K562 (cell line): ENCODE results near the gene TOMT. TPM values are rescaled to one million over a fixed set of nuclear protein-coding genes. Genes with fewer than 3 reads are reported as not detected.

Experiments
- ATAC-seq: fragments of 200-7000 bp; cut with Tn5 transposase; 3 replicates; pipeline ENCODE4 v1.9.1; 2020; ENCODE audit warnings: moderate library complexity
- BruUV-seq: library from RNA; stranded (reverse); fragments of 400-500 nt; replicated peaks from 2 replicates; lab custom pipeline; 2021; lab: Mats Ljungman, UMichigan
- CTCF ChIA-PET: fragments of 300-600 bp; formaldehyde crosslinking; extraction: SDS; loops from one replicate; lab custom pipeline; 2021; ENCODE audit warnings: low intra/inter-chr PET ratio; lab: Yijun Ruan, JAX
- POLR2A ChIA-PET: fragments of 300-600, 350-650 bp; sonication (Branson Sonifier 250); formaldehyde crosslinking; extraction: SDS; loops from one replicate; lab custom pipeline; 2021; ENCODE audit warnings: antibody characterized with exemption, inconsistent platforms; lab: Yijun Ruan, JAX
- DNase-seq, 4 experiments: peaks; one replicate each; pipeline versions ENCODE4 v3.0.0 to v3.0.0-alpha.2; 2011 to 2018; ENCODE audit warnings: low spot score in 3 of 4, mixed read lengths in 3 of 4; ENCODE audit errors: extremely low read depth in 1 of 4
- FAIRE-seq: peaks from 2 replicates; lab custom pipeline; 2011; peaks lifted over from hg19 to GRCh38; lab: Jason Lieb, UNC
- H2AFZ ChIP-seq: 2 replicates; pipeline ENCODE4 v1.6.0; 2011; ENCODE audit warnings: low read depth, low read length, control low read depth, inconsistent platforms
- H3K27ac ChIP-seq: fragments of 200-600 bp; 3 replicates; pipeline ENCODE4 v1.8.0; 2011; ENCODE audit warnings: low read depth, mild to moderate bottlenecking, control low read depth, inconsistent platforms, low read length, moderate library complexity, mixed read lengths; ENCODE audit errors: extremely low read depth
- H3K27me3 ChIP-seq, 2 experiments: fragments of 300-600 bp in 1 of 2; 2 replicates in 1 of 2; 3 replicates in 1 of 2; pipeline versions ENCODE4 v1.6.0 to v1.8.0; 2011; ENCODE audit warnings: inconsistent platforms in 2 of 2, low read length in 2 of 2, mild to moderate bottlenecking in 1 of 2, mixed read lengths in 1 of 2, moderate library complexity in 1 of 2; ENCODE audit not compliant: control insufficient read depth in 2 of 2, insufficient read depth in 2 of 2
- H3K36me3 ChIP-seq: fragments of 300-600 bp; 3 replicates; pipeline ENCODE4 v1.8.0; 2011; ENCODE audit warnings: mild to moderate bottlenecking, low read length, inconsistent platforms; ENCODE audit not compliant: control insufficient read depth, insufficient read depth
- H3K4me1 ChIP-seq, 2 experiments: fragments of 200-600 bp in 1 of 2; replicated peaks in 1 of 2; 2 replicates in 1 of 2; 3 replicates in 1 of 2; pipeline versions ENCODE4 v1.5.1 to v1.8.0; 2011; ENCODE audit warnings: inconsistent platforms in 2 of 2, low read length in 2 of 2, mild to moderate bottlenecking in 1 of 2, mixed read lengths in 1 of 2, moderate library complexity in 1 of 2; ENCODE audit not compliant: control insufficient read depth in 2 of 2, insufficient read depth in 2 of 2
- H3K4me2 ChIP-seq: 2 replicates; pipeline ENCODE4 v1.6.1; 2011; ENCODE audit warnings: low read length, control low read depth, inconsistent platforms, mixed read lengths; ENCODE audit not compliant: insufficient read depth
- H3K4me3 ChIP-seq: fragments of 200-600 bp; sonication (generic), shearing (Covaris generic); 2 replicates; pipeline ENCODE4 v1.5.1; 2016; ENCODE audit warnings: control low read depth, inconsistent platforms
- H3K79me2 ChIP-seq: fragments of 200-600 bp; 3 replicates; pipeline ENCODE4 v1.8.0; 2011; ENCODE audit warnings: low read length, inconsistent platforms; ENCODE audit not compliant: control insufficient read depth, insufficient read depth
- H3K9ac ChIP-seq, 2 experiments: 2 replicates each; pipeline versions ENCODE4 v1.6.0 to v1.6.1; 2011; ENCODE audit warnings: low read depth in 2 of 2, low read length in 2 of 2, control low read depth in 1 of 2, inconsistent platforms in 1 of 2, mild to moderate bottlenecking in 1 of 2, mixed read lengths in 1 of 2; ENCODE audit not compliant: insufficient read depth in 1 of 2
- H3K9me1 ChIP-seq: one replicate; pipeline ENCODE4 v1.6.0; 2011; ENCODE audit warnings: inconsistent platforms, mild to moderate bottlenecking, low read length, moderate library complexity; ENCODE audit not compliant: control insufficient read depth, insufficient read depth
- H3K9me3 ChIP-seq: replicated peaks from 2 replicates; pipeline ENCODE4 v1.5.1; 2011; ENCODE audit warnings: low read depth, low read length, inconsistent platforms; ENCODE audit not compliant: control insufficient read depth, insufficient read depth
- H4K20me1 ChIP-seq: replicated peaks from 2 replicates; pipeline ENCODE4 v1.6.1; 2011; ENCODE audit warnings: low read length, inconsistent platforms, mixed read lengths; ENCODE audit not compliant: control insufficient read depth, insufficient read depth
- BHLHE40 ChIP-seq: IDR thresholded peaks from 2 replicates; pipeline ENCODE4 v1.6.1; 2011; ENCODE audit warnings: low read length, improper control_type of control experiment
- FOSL1 ChIP-seq: fragments of 200-800 bp; sonication (Bioruptor generic); conservative IDR thresholded peaks from 2 replicates; pipeline ENCODE4 v1.6.1; 2016; ENCODE audit warnings: missing genetic modification characterization, missing compliant biosample characterization
- JUND ChIP-seq, 2 experiments: IDR thresholded peaks; 2 replicates in 1 of 2; 3 replicates in 1 of 2; pipeline ENCODE4 v1.6.1; 2011; ENCODE audit warnings: borderline replicate concordance in 2 of 2, low read depth in 2 of 2, low read length in 2 of 2, improper control_type of control experiment in 1 of 2, missing biosample characterization in 1 of 2, missing genetic modification characterization in 1 of 2, missing genetic modification reagents in 1 of 2
- MTF1 ChIP-seq: fragments of 250-450 bp; sonication (Bioruptor Pico); IDR thresholded peaks from 2 replicates; pipeline ENCODE4 v1.9.0; 2021; ENCODE audit warnings: moderate library complexity, mild to moderate bottlenecking, inconsistent platforms, borderline replicate concordance
- NBN ChIP-seq: fragments of 450-650 bp; IDR thresholded peaks from 2 replicates; pipeline ENCODE4 v1.6.1; 2016; ENCODE audit warnings: low read depth, mild to moderate bottlenecking
- NFE2 ChIP-seq: IDR thresholded peaks from 2 replicates; pipeline ENCODE4 v1.6.1; 2014; ENCODE audit warnings: antibody characterized with exemption, low read depth
- NFXL1 ChIP-seq: fragments of 450-650 bp; formaldehyde crosslinking; IDR thresholded peaks from 2 replicates; pipeline ENCODE4 v1.4.0; 2021; ENCODE audit warnings: mild to moderate bottlenecking
- PML ChIP-seq: IDR thresholded peaks from 2 replicates; pipeline ENCODE4 v1.6.1; 2012; ENCODE audit warnings: low read length, inconsistent platforms
- RUNX1 ChIP-seq: sonication (generic); IDR thresholded peaks from 2 replicates; pipeline ENCODE4 v1.6.1; 2016; ENCODE audit warnings: antibody characterized with exemption, low read depth
- SAFB2 ChIP-seq: fragments of 200-400 bp; formaldehyde crosslinking; IDR thresholded peaks from 2 replicates; pipeline ENCODE4 v1.6.1; 2018; ENCODE audit warnings: borderline replicate concordance, low read length, low read depth, moderate library complexity; ENCODE audit not compliant: severe bottlenecking
- SMAD4 ChIP-seq: fragments of 250-450 bp; sonication (Bioruptor Pico); conservative IDR thresholded peaks from 2 replicates; pipeline ENCODE4 v1.8.0; 2021; ENCODE audit warnings: inconsistent platforms, mild to moderate bottlenecking, moderate library complexity
- SMC3 ChIP-seq: conservative IDR thresholded peaks from 2 replicates; pipeline ENCODE4 v1.6.1; 2011; ENCODE audit warnings: low read depth, low read length, improper control_type of control experiment; ENCODE audit not compliant: insufficient read depth
- ZBTB49 ChIP-seq: sonication (generic); formaldehyde crosslinking; IDR thresholded peaks from 2 replicates; pipeline ENCODE4 v1.8.0; 2022; ENCODE audit warnings: missing genetic modification reagents, mild to moderate bottlenecking, borderline replicate concordance
- ZNF212 ChIP-seq: fragments of 450-650 bp; formaldehyde crosslinking; IDR thresholded peaks from 2 replicates; pipeline ENCODE4 v1.4.0; 2020; ENCODE audit warnings: mild to moderate bottlenecking
- ZNF239 ChIP-seq: fragments of 250-450 bp; sonication (Bioruptor Pico); IDR thresholded peaks from 2 replicates; pipeline ENCODE4 v1.4.0; 2020; ENCODE audit warnings: mild to moderate bottlenecking
- ZNF316 ChIP-seq: fragments of 450-650 bp; IDR thresholded peaks from 2 replicates; pipeline ENCODE4 v1.6.1; 2016
- ZNF324 ChIP-seq: fragments of 250-450 bp; sonication (Bioruptor Pico); IDR thresholded peaks from 2 replicates; pipeline ENCODE4 v1.4.0; 2020; ENCODE audit warnings: mild to moderate bottlenecking
- ZNF507 ChIP-seq: conservative IDR thresholded peaks from 2 replicates; pipeline ENCODE4 v1.6.1; 2017; ENCODE audit warnings: missing genetic modification characterization, missing compliant biosample characterization
- ZNF766 ChIP-seq: fragments of 200-800 bp; sonication (Bioruptor generic); conservative IDR thresholded peaks from 2 replicates; pipeline ENCODE4 v1.6.1; 2016; ENCODE audit warnings: missing genetic modification characterization, missing compliant biosample characterization
- WGBS: fragments of 100-300 bp; shearing (Covaris generic); methylation state at CpG from one replicate; pipeline ENCODE4 v1.1.6; 2016; ENCODE audit warnings: low coverage, mixed read lengths; ENCODE audit not compliant: insufficient coverage; ENCODE audit errors: missing lambda C conversion rate; 5-methylcytosine and 5-hydroxymethylcytosine counted together
- in situ Hi-C: fragments of 300-500 bp; cut with MboI; formaldehyde crosslinking; loops from 4 replicates; pipeline ENCODE4 v1.15.0; 2018; ENCODE audit warnings: inconsistent platforms, mixed read lengths
- intact Hi-C: fragments of 100-400 bp; cut with micrococcal nuclease; formaldehyde crosslinking; loops from 2 replicates; pipeline ENCODE4 v1.14.2; 2022
- polyA plus RNA-seq, 8 experiments: library from polyadenylated mRNA; depleted of rRNA in 4 of 8; stranded (reverse) in 5 of 8; unstranded in 3 of 8; fragments of >200 nt; fragmentation: Nextera tagmentation in 2 of 8; fragmentation: Illumina TruSeq in 1 of 8; extraction: Ambion mirVana in 2 of 8; extraction: Trizol in 1 of 8; gene quantifications; 2 replicates each; pipeline versions ENCODE4 v1.2.1 to v1.2.3, GENCODE V29; 2011 to 2014; ENCODE audit warnings: inconsistent platforms in 1 of 8, missing spikeins in 1 of 8
- total RNA-seq, 7 experiments: library from RNA; depleted of rRNA in 6 of 7; stranded (reverse); fragments of >200 nt in 6 of 7; fragmentation: Illumina TruSeq in 2 of 7; extraction: Trizol in 2 of 7; gene quantifications; 2 replicates each; pipeline versions ENCODE4 v1.2.1 to v1.2.3, GENCODE V29; 2011 to 2021; ENCODE audit warnings: low replicate concordance in 1 of 7

The TOMT gene
- total and polyA plus RNA-seq, 9 of the 15 experiments (the other 6 are each of a cell fraction or from before 2014, with no cell fraction given) = not detected

GRCh38 chr11:72069200-72069599, 36.5 kb upstream of the TOMT start:
- H3K4me3 ChIP-seq = no peak overlapping the region
- in situ Hi-C loops = no loop called here

GRCh38 chr11:72069787-72070251, 35.9 kb upstream of the TOMT start:
- Histone ChIP-seq H3K4me2 (no peak overlapping the region; the same call in 1 of the 2 replicates), H4K20me1 (no peaks in the 10 kb centered on the region; the same call in 1 of the 2 replicates), H3K9me3 (no peaks in the 10 kb centered on the region), H3K4me1 (peaks cover 8 to 11% of the 10 kb centered on the region in 2 experiments; a peak in 4 of 5 replicates), H3K36me3 (peaks cover 56% of the 10 kb centered on the region), H2AFZ (peak overlapping the region; percentile 48; the same call in 1 of the 2 replicates), H3K27ac (peak overlapping the region; percentile 64; the same call in 2 of the 3 replicates), H3K27me3 (no peaks in the 10 kb centered on the region), H3K4me3 (no peak overlapping the region), H3K79me2 (peaks cover 80% of the 10 kb centered on the region), H3K9ac (peak overlapping the region; percentile 16 to 85; a peak in 2 of 4 replicates), H3K9me1 (peaks cover 4% of the 10 kb centered on the region)
- ChIA-PET POLR2A (interaction anchor here (1.0 to 3.1 kb wide), 4 partner anchors 8 to 43 kb away, joined by 3 to 13 read pairs (median 4); partner anchors contain the start of gene ANAPC15), CTCF (no interaction called here)
- FAIRE-seq = no peak
- peak; percentile 84 for ATAC-seq
- in situ Hi-C loops (no loop called here), intact Hi-C loops (no loop called here)
- peak in 3 of 4 experiments; percentile 25 to 60 (median 27) for DNase-seq
- 6% methylated on average over 2 of the region's 2 CpGs for WGBS
- no TSS peak for BruUV-seq
- no peak for TF ChIP-seq ZNF324 (CRISPR knock-in tag)
- 0 out of 2 replicates have a peak, but pooled peaks have one; percentile 9 for TF ChIP-seq ZNF239 (CRISPR knock-in tag)
- no peak for TF ChIP-seq ZBTB49
- TF ChIP-seq NBN = no peak
- TF ChIP-seq BHLHE40 = no peak
- peak; percentile 68 for TF ChIP-seq FOSL1 (tag)
- TF ChIP-seq ZNF316 = no peak
- no peak for TF ChIP-seq ZNF212 (CRISPR knock-in tag)
- TF ChIP-seq NFE2 = no peak
- no peak for TF ChIP-seq NFXL1 (CRISPR knock-in tag)
- no peak for TF ChIP-seq JUND (IDR thresholded peaks at IDR 0.05; ENCODE audit: borderline replicate concordance, low read depth, low read length)
- TF ChIP-seq JUND (tag; IDR thresholded peaks at IDR 0.05; ENCODE audit: borderline replicate concordance, low read depth, low read length) = 0 out of 3 replicates have a peak, but pooled peaks have one; percentile 11
- TF ChIP-seq PML = no peak

More at GRCh38 chr11:72069200-72069599, 36.5 kb upstream of the TOMT start:
- H3K79me2 ChIP-seq = peaks cover 75% of the 10 kb centered on the region
- ATAC-seq (peak; percentile 19; the same call in 2 of the 3 replicates), FAIRE-seq (no peak), DNase-seq (no peak)
- H3K36me3 ChIP-seq = peaks cover 52% of the 10 kb centered on the region
- H3K9me3 ChIP-seq = no peaks in the 10 kb centered on the region
- H3K9ac ChIP-seq = peak overlapping the region in 1 of 2 experiments; percentile 16; a peak in 1 of 4 replicates
- TF ChIP-seq SMAD4 (CRISPR knock-in tag) (no peak), ZNF766 (CRISPR knock-in tag) (no peak), RUNX1 (no peak), SAFB2 (no peak), MTF1 (CRISPR knock-in tag) (no peak), ZNF507 (tag) (no peak), SMC3 (no peak)
- no TSS peak for BruUV-seq
- H3K27me3 ChIP-seq = no peaks in the 10 kb centered on the region
- peak overlapping the region; percentile 64; the same call in 2 of the 3 replicates for H3K27ac ChIP-seq
- intact Hi-C loops = no loop called here
- ChIA-PET CTCF (no interaction called here), POLR2A (interaction anchor here (1.1 to 3.1 kb wide), 2 partner anchors 9 to 10 kb away, joined by 4 to 13 read pairs; no protein-coding TSS in a partner anchor)
- H3K9me1 ChIP-seq = peaks cover 4% of the 10 kb centered on the region
- no peaks in the 10 kb centered on the region; the same call in 1 of the 2 replicates for H4K20me1 ChIP-seq
- H3K4me1 ChIP-seq = peaks cover 8 to 11% of the 10 kb centered on the region in 2 experiments; a peak in 4 of 5 replicates
- no peak overlapping the region for H2AFZ ChIP-seq
- H3K4me2 ChIP-seq = no peak overlapping the region
